GM21619 (cell line): ENCODE data around the gene LRRC57.

Experiments
- ATAC-seq: cut with Tn5 transposase; IDR thresholded peaks from one replicate; pipeline ENCODE4 v1.9.1; 2021; ENCODE audit not compliant: unreplicated experiment

LRRC57 gene

GRCh38 chr15:42553554-42553953, 5.0 kb upstream of the LRRC57 start:
- no peak for ATAC-seq

GRCh38 chr15:42549741-42550392, 1.3 kb upstream of the LRRC57 start:
- ATAC-seq, result no peak

- ATAC-seq, result peak; percentile 14
Observed at GRCh38 chr15:42549032-42549491, 469 bp upstream of the LRRC57 start.

DNA sequence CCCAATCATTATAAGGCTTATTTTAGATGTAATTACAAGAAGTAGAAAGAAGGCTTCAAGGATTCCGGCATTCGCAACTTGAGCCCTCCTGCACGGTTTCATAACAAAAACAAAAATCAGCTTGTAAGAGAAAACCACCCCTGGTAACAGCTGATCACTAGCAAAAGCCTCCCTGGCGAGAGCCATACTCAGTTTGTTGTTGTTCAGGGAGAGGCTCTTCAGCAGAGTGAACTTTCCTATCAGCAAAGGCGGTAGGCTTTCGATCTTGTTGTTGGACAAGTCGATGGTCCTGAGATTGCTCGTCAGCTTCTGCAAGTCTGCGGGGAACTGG, 710 bp downstream of the LRRC57 start:
- ATAC-seq, result no peak

DNA sequence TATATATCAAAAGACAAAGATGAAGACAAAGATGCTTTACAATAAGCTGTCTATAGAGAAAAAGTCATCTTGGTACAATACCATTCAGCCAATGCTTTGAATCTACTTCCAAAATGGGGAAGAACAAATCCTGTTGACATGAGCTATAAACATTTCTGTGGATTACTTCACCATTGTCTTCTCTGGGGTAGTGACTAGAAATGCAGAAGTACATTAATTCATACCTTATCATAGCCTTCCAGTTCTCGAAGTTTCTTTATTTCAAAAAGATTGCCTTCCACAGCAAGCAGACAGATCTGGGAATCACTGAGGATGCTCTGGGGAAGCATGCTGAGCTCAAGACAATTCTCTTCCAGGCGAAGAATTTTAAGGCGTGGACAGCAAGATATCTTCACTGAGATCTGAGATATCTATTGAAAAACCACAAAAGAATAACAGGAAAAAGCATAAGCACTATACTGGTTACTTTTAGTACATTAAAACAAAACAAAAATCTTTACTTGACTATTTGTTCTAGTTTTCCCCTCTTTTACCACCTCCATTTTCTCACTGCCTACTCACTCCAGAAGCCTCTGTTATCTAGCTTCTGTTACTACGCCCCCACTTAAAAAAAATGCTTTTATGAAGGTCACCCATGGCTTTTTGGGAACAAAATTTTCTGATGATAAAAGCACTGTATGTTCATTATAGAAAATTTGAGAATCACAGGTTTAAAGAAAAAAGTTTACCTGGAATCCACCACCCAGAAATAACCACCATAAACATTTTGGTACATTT, 3.6 kb downstream of the LRRC57 start:
- no peak for ATAC-seq

DNA sequence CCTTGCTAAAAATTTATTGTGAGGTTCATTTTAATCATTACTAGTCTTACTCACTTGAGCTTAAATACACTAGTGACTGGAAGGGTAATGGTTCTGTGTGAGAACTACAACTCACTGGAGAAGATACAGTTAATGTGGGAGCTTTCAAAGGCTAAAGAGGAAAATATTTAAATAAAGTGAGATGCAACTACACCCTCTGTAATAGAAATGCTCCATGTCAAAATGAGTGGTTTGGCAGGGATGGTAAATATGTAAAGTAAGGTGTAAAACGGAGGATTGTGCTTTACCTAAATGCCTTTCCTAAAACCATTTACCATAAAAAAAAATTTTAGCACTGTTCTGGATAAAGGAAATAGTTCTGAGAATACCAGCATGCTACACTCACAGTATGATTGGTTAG, 15.3 kb downstream of the LRRC57 start:
- ATAC-seq, result no peak

GRCh38 chr15:42528970-42529369, 19.6 kb downstream of the LRRC57 start:
- ATAC-seq, result no peak

DNA sequence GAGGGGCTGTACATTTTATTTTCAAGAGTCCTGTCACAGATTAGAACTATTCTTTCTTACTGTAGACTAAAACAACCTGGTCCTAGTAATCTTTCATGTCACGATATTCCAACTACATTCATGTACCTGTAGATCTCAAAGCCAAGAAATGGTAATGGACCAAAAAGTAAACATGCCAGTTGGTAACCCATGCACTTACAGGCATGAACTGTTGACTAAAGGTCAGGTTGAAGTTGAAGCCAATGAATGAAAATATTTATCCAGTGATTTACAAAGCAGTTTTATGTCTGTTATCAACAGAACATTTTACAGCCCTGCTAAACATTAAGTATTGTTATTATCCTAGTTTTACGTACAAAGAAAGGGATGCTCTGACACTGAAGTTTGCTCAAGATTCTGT, 25.3 kb downstream of the LRRC57 start:
- ATAC-seq, result no peak

DNA sequence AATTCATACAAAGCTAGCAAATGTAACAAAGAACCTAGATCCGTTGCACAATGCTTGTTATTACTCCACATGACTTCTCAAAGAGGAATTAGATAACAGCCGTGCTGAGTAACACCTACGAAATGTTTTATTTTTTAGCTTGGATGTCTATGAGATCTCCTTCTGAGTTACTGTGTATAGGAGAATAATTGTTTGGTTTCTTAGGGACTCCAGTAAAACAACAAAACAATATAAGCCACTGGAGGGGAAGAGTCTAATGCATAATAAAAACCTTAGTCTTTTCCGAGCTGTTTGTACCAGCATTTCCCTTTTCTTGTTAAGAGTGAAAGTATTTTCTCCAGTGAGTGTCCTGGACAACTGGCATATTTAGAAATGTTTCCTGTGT, 37.6 kb downstream of the LRRC57 start:
- no peak for ATAC-seq

- ATAC-seq, result no peak
Observed at GRCh38 chr15:42510258-42511006, 38.2 kb downstream of the LRRC57 start.

GRCh38 chr15:42508263-42508690, 40.3 kb downstream of the LRRC57 start:
- no peak for ATAC-seq

DNA sequence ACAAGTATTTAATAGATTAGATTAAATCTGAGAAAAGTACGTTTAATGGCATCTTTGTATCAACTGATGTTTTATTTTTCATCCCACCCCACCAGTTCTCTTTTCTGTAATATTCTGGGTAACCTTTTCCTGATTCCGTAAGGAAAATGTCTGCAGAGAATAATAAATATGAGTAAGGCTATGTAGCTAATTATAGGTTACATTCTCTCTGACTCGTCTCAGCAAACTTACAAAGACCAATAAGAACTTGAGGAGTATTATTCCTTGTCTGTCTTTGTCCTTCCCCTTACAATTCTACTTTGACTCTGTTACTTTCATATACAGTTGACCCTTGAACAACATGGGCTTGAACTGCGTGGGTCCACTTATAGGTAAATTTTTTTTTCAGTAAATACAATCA, 41.1 kb downstream of the LRRC57 start:
- no peak for ATAC-seq

DNA sequence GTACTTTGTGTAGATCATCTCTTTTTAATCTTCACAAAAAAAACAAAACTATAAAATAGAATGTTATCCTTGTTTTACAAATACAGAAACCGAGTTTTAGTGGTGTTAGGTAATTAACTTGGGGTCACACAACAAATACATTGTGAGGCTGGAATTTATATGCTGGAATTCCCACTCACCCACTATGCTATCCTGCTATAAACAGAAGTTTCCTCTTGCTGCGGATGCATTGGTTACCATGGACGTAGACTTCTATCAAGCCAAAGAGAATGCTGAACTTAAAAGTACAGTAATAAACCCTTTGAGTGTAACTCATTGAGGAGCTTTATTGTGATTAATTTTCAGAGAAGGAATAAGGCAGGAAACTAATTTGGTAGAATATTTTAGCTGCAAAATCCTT, 44.0 kb downstream of the LRRC57 start:
- ATAC-seq, result peak; percentile 9

GRCh38 chr15:42503825-42504224, 44.8 kb downstream of the LRRC57 start:
- ATAC-seq, result no peak

DNA sequence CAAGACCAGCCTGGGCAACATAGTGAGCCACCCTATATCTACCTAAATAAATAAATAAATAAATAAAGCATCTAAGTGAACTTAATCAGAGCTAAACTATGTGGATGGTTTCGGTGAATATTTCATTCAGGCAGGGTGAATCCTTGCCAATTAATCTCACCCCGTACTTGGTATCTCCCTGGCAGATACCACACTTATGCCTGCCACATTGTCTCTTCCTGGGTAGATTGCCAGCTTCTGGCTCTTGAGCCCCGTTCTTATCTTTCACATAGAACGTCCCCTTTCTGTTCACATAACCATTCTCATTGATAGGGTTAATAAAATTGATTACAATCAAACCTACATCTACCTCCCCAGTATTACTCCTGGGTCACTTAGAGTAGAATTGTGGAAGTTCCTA, 46.1 kb downstream of the LRRC57 start:
- no peak for ATAC-seq

- ATAC-seq, result no peak
Observed at GRCh38 chr15:42499858-42500609, 48.6 kb downstream of the LRRC57 start.

- no peak for ATAC-seq
Observed at GRCh38 chr15:42498212-42499068, 50.2 kb downstream of the LRRC57 start.

DNA sequence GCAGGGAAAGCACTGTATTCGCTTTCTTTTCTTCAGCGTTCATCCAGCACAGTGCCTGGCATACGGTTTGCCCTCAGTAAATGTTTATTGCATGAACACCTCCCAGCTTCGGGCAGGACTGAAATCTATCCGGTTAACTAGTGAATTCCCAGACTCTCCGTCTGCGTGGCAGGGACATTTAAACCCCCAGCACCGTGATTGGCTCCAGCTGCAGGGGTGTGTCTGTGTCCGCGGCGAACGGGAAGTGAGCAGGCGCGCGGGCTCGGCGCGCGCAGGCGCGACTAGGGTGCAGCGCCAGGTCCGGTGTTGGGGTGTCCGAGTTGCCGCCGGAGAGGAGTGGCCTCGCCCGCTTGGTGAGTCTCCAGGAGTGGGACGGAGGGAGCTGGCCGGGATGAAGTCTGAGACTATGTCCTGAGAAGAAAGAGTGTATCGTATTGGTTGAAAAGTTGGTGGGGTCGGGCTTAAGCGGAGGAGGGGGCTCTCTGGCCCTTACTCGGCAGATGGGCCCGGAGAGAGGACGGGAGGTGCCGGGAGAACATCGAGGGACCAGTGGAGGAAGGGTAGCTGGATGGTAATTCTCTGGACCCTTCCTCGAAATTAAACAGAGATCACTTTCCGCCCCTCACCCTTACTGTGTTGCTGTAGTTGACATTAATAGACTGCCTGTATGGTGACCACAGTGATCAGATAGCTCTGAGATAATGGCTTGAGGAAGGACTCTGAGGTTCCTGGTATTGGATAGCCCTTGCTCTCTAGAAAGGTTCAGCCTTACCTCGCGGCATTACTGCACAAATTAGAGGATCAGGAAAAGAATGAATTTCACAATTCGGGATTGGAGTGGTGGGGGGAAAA, 53.0 kb downstream of the LRRC57 start, which contains the start of gene SNAP23:
Gene SNAP23 (plus strand): TSS at position 274 of the 852 bp plus-strand sequence. CDS start 16,213 bp downstream, outside the sequence.
- ATAC-seq, result peak; percentile 71

- ATAC-seq, result no peak
Observed at GRCh38 chr15:42494998-42495360, 53.6 kb downstream of the LRRC57 start.
